ENCODE results near the gene SSPN.
"Not testable (repeated sequence)": the region's sequence is repeated elsewhere in the genome, so short reads cannot be mapped to it uniquely, and the experiment has no call there.

SSPN gene

GRCh38 chr12:26227361-26227745, 32.0 kb downstream of the SSPN start:
- H3K79me2 ChIP-seq (ENCODE audit: control insufficient read depth, insufficient read depth, low read length, unreplicated experiment): no peaks in the 10 kb centered on the region
- H3K27me3 ChIP-seq (ENCODE audit: insufficient read depth, low read length): no peaks in the 10 kb centered on the region
- H3K27ac ChIP-seq (ENCODE audit: low read depth, low read length): no peak overlapping the region
- H3K4me3 ChIP-seq (ENCODE audit: low read depth, low read length): peak overlapping the region; percentile 76; the same call in 1 of the 2 replicates
- peaks cover 3% of the 10 kb centered on the region for H3K4me1 ChIP-seq (ENCODE audit: control insufficient read depth, insufficient read depth, low read length, unreplicated experiment)
- H3K36me3 ChIP-seq (ENCODE audit: insufficient read depth, low read length): no peaks in the 10 kb centered on the region
- H2AFZ ChIP-seq (ENCODE audit: low read length, unreplicated experiment): no peak overlapping the region

DNA sequence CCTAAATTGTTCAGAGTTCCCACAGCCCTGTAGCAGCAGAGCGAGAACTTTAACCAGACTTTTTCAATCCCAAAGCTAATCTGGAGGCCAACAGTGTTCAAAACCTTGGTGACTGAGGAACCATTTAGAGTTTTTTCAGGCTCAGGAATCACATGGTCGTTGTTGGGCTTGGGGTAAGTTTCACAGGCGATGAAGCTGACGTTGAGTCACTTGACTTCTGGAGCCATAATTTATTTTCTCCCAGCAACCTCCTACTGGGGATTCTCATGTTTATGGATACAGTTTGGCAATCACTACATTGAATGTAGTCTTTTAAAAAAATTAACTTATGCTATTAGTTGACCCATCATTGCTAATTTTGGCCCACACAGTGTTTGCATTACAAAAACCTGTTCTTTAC, 34.5 kb downstream of the SSPN start:
- Histone ChIP-seq H3K27me3 (ENCODE audit: insufficient read depth, low read length) (no peaks in the 10 kb centered on the region), H3K79me2 (ENCODE audit: control insufficient read depth, insufficient read depth, low read length, unreplicated experiment) (no peaks in the 10 kb centered on the region), H2AFZ (ENCODE audit: low read length, unreplicated experiment) (no peak overlapping the region), H3K36me3 (ENCODE audit: insufficient read depth, low read length) (no peaks in the 10 kb centered on the region), H3K27ac (ENCODE audit: low read depth, low read length) (no peak overlapping the region), H3K4me3 (ENCODE audit: low read depth, low read length) (no peak overlapping the region), H3K4me1 (ENCODE audit: control insufficient read depth, insufficient read depth, low read length, unreplicated experiment) (peaks cover 3% of the 10 kb centered on the region)

DNA sequence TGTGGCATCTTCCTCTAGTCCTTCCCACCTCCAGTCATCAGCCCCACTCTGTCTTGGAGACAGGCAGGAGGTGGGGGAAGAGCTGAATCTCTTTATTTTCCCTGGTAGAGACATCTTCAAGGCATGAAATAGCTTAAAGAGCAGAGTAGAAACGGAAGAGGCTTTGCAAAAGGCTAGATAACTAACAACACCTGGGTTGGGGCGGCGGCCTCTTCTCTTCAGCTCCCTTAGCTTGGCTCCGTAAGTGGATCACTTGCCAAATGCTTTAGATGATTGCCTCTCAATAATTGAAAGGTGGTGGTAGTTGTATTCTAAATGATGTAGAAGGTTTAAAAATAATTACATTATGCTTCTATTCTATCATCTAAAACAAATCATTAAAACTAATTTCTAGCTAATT, 36.1 kb downstream of the SSPN start:
- no peak overlapping the region for H3K27ac ChIP-seq (ENCODE audit: low read depth, low read length)

DNA sequence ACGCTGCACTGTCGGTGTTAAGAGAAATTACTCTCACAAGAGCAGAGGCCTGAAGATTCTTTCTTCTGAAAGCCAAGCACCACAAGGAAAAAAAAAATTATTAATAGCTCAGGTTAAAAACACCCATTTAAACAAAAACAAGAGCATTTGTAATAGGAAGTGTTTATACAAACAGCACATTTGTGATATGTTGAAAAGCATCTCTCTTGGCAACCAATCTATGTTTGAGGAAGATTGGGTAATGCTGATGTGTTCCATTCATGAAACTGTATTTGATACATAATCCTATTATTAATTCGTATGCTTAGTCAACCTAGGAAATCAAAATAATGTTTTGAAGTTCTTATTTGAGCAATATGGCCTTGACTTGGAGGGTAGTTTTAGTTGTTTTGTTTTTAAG, 36.5 kb downstream of the SSPN start:
- H3K36me3 ChIP-seq (ENCODE audit: insufficient read depth, low read length): no peaks in the 10 kb centered on the region
- no peaks in the 10 kb centered on the region for H3K79me2 ChIP-seq (ENCODE audit: control insufficient read depth, insufficient read depth, low read length, unreplicated experiment)
- no peak overlapping the region for H2AFZ ChIP-seq (ENCODE audit: low read length, unreplicated experiment)
- no peaks in the 10 kb centered on the region for H3K4me1 ChIP-seq (ENCODE audit: control insufficient read depth, insufficient read depth, low read length, unreplicated experiment)
- no peak overlapping the region for H3K4me3 ChIP-seq (ENCODE audit: low read depth, low read length)
- no peak overlapping the region for H3K27ac ChIP-seq (ENCODE audit: low read depth, low read length)
- H3K27me3 ChIP-seq (ENCODE audit: insufficient read depth, low read length): no peaks in the 10 kb centered on the region

More for the DNA sequence above, 36.1 kb downstream of the SSPN start:
- Histone ChIP-seq H3K79me2 (ENCODE audit: control insufficient read depth, insufficient read depth, low read length, unreplicated experiment) (no peaks in the 10 kb centered on the region), H3K36me3 (ENCODE audit: insufficient read depth, low read length) (no peaks in the 10 kb centered on the region), H3K27me3 (ENCODE audit: insufficient read depth, low read length) (no peaks in the 10 kb centered on the region), H3K4me3 (ENCODE audit: low read depth, low read length) (no peak overlapping the region), H2AFZ (ENCODE audit: low read length, unreplicated experiment) (no peak overlapping the region), H3K4me1 (ENCODE audit: control insufficient read depth, insufficient read depth, low read length, unreplicated experiment) (peaks cover under 1% of the 10 kb centered on the region)

GRCh38 chr12:26233631-26234030, 38.3 kb downstream of the SSPN start:
- Histone ChIP-seq H3K36me3 (ENCODE audit: insufficient read depth, low read length) (no peaks in the 10 kb centered on the region), H3K27ac (ENCODE audit: low read depth, low read length) (no peak overlapping the region), H3K4me3 (ENCODE audit: low read depth, low read length) (no peak overlapping the region), H3K27me3 (ENCODE audit: insufficient read depth, low read length) (no peaks in the 10 kb centered on the region), H3K4me1 (ENCODE audit: control insufficient read depth, insufficient read depth, low read length, unreplicated experiment) (peaks cover 4% of the 10 kb centered on the region), H3K79me2 (ENCODE audit: control insufficient read depth, insufficient read depth, low read length, unreplicated experiment) (no peaks in the 10 kb centered on the region), H2AFZ (ENCODE audit: low read length, unreplicated experiment) (no peak overlapping the region)

DNA sequence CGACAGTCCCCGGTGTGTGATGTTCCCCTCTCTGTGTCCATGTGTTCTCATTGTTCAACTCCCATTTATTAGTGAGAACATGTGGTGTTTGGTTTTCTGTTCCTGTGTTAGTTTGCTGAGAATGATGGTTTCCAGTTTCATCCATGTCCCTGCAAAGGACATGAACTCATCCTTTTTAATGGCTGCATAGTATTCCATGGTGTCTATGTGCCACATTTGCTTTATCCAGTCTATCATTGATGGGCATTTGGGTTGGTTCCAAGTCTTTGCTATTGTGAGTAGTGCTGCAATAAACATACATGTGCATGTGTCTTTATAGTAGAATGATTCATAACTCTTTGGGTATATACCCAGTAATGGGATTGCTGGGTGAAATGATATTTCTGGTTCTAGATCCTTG, 40.1 kb downstream of the SSPN start:
- not testable (repeated sequence) for H2AFZ ChIP-seq (ENCODE audit: low read length, unreplicated experiment); H3K27ac ChIP-seq (ENCODE audit: low read depth, low read length); H3K4me3 ChIP-seq (ENCODE audit: low read depth, low read length); H3K27me3 ChIP-seq (ENCODE audit: insufficient read depth, low read length); H3K79me2 ChIP-seq (ENCODE audit: control insufficient read depth, insufficient read depth, low read length, unreplicated experiment); H3K36me3 ChIP-seq (ENCODE audit: insufficient read depth, low read length)
- peaks cover 18% of the 10 kb centered on the region for H3K4me1 ChIP-seq (ENCODE audit: control insufficient read depth, insufficient read depth, low read length, unreplicated experiment)

DNA sequence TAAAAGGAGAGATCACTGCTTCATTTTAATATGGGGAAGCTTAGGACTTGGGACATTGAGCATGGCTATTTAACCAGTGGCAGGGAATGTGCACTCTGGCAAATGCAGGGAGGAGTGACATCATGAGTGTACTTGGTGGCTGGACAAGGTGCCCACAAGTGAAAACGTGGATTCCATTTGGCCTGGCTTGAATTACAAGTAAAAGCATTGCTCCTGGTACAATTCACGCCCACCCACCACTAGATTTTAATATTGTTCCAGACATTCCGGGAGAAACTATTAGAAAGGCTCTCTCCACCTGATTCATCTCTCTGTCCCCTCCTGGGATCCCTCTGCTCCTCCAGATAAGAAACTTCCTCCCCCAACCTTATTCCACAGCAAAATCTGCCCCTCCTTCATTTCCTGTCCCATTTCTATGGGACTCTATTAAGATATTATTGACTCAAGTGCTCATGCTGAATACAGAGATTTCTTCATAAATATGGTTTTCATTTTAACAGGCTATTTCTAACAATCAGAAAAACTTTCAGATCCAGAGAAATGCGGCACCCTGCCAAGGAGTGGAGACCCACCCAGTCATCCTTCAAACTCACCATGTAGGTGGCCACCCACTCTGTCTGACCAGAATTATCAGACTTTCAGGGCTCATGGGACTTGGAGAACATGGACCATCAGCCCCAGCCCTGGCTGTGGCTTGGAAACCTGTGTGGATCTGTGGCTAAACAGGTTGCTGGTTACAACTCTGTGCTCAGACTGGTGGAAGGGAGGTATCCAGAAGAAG, 43.2 kb downstream of the SSPN start:
- Histone ChIP-seq H3K27ac (ENCODE audit: low read depth, low read length) (peak overlapping the region; percentile 10; the same call in 1 of the 2 replicates), H3K36me3 (ENCODE audit: insufficient read depth, low read length) (no peaks in the 10 kb centered on the region), H3K79me2 (ENCODE audit: control insufficient read depth, insufficient read depth, low read length, unreplicated experiment) (no peaks in the 10 kb centered on the region), H3K27me3 (ENCODE audit: insufficient read depth, low read length) (no peaks in the 10 kb centered on the region), H2AFZ (ENCODE audit: low read length, unreplicated experiment) (peak overlapping the region; percentile 18), H3K4me1 (ENCODE audit: control insufficient read depth, insufficient read depth, low read length, unreplicated experiment) (peaks cover 18% of the 10 kb centered on the region), H3K4me3 (ENCODE audit: low read depth, low read length) (no peak overlapping the region; the same call in 1 of the 2 replicates)

- peak overlapping the region; percentile 10 for H3K27ac ChIP-seq (ENCODE audit: low read depth, low read length)
Measured at GRCh38 chr12:26239122-26239851, 43.9 kb downstream of the SSPN start.

DNA sequence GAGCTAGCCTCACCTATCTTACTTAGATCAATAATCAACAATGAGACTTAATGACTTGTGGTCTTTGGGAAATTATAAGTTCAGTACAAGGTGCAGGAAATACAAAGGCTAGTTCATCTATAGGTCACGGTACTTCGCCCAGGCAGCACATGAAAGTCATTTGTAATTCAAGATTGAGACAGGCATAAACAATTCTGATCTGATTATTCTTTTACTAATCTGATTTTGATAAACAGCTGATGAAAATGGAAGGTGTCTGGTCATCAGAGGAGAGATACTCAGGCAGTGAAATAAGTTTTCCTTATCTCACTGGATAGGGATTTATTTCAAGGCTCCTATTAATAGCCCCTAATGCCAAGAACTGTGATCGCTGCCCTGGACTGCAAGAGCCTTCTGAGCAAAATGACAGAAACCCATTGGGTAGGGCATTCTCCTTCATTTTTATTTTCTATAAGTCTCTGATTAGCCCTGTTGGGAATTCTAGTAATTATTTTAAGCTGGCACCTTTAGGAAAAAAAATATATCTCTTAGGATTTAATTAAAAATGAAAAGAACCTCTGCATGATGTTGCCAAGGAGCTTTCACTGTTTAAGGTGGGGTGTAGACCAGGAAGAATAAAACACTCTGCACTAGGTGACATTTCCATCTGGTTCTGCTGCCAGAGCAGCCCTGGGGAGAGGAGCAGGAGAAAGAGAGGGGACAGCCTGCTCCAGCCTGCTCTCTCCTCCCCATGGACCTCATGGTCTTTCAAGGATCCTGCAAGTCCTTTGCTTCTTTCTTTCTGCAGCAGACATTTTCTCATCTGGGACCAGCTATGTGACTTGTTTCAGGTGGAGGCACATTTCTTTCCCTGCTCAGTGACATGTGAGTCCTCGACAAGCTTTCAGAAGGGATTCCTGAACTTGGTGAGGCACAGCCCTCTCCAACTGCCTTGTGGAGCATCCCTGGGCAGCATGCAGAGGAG, 44.8 kb downstream of the SSPN start:
- no peaks in the 10 kb centered on the region for H3K79me2 ChIP-seq (ENCODE audit: control insufficient read depth, insufficient read depth, low read length, unreplicated experiment)
- no peak overlapping the region; the same call in 1 of the 2 replicates for H3K4me3 ChIP-seq (ENCODE audit: low read depth, low read length)
- H3K27me3 ChIP-seq (ENCODE audit: insufficient read depth, low read length): no peaks in the 10 kb centered on the region
- no peak overlapping the region for H2AFZ ChIP-seq (ENCODE audit: low read length, unreplicated experiment)
- H3K36me3 ChIP-seq (ENCODE audit: insufficient read depth, low read length): no peaks in the 10 kb centered on the region
- peaks cover 18% of the 10 kb centered on the region for H3K4me1 ChIP-seq (ENCODE audit: control insufficient read depth, insufficient read depth, low read length, unreplicated experiment)
- no peak overlapping the region for H3K27ac ChIP-seq (ENCODE audit: low read depth, low read length)

More at GRCh38 chr12:26239122-26239851, 43.9 kb downstream of the SSPN start:
- Histone ChIP-seq H3K4me3 (ENCODE audit: low read depth, low read length) (no peak overlapping the region; the same call in 1 of the 2 replicates), H3K4me1 (ENCODE audit: control insufficient read depth, insufficient read depth, low read length, unreplicated experiment) (peaks cover 18% of the 10 kb centered on the region), H3K27me3 (ENCODE audit: insufficient read depth, low read length) (no peaks in the 10 kb centered on the region), H2AFZ (ENCODE audit: low read length, unreplicated experiment) (peak overlapping the region; percentile 18), H3K36me3 (ENCODE audit: insufficient read depth, low read length) (no peaks in the 10 kb centered on the region), H3K79me2 (ENCODE audit: control insufficient read depth, insufficient read depth, low read length, unreplicated experiment) (no peaks in the 10 kb centered on the region)

- no peak overlapping the region for H3K27ac ChIP-seq (ENCODE audit: low read depth, low read length)
- H3K4me1 ChIP-seq (ENCODE audit: control insufficient read depth, insufficient read depth, low read length, unreplicated experiment): peaks cover 18% of the 10 kb centered on the region
- H2AFZ ChIP-seq (ENCODE audit: low read length, unreplicated experiment): no peak overlapping the region
- no peaks in the 10 kb centered on the region for H3K79me2 ChIP-seq (ENCODE audit: control insufficient read depth, insufficient read depth, low read length, unreplicated experiment)
- H3K4me3 ChIP-seq (ENCODE audit: low read depth, low read length): no peak overlapping the region
- H3K36me3 ChIP-seq (ENCODE audit: insufficient read depth, low read length): no peaks in the 10 kb centered on the region
- H3K27me3 ChIP-seq (ENCODE audit: insufficient read depth, low read length): no peaks in the 10 kb centered on the region
Measured at GRCh38 chr12:26241080-26241479, 45.7 kb downstream of the SSPN start.

All from ACC112 (cell line).